Stimulated activated CD8-positive, alpha-beta memory T cell treated with anti-CD3 and anti-CD28 coated beads, Interleukin-12 subunit alpha, Interleukin-12 subunit beta, amount 100 ng/mL, for 4 hours (primary cell): ENCODE measurements around the gene SHROOM3.

Experiments used
- DNase-seq: peaks from one replicate; pipeline ENCODE4 v3.0.0-alpha.2; 2020; ENCODE audit warnings: low read depth

The SHROOM3 gene

GRCh38 chr4:76624931-76625715, 190.1 kb downstream of the SHROOM3 start:
- no peak for DNase-seq

GRCh38 chr4:76626686-76627465, 191.8 kb downstream of the SHROOM3 start:
- no peak for DNase-seq

DNA sequence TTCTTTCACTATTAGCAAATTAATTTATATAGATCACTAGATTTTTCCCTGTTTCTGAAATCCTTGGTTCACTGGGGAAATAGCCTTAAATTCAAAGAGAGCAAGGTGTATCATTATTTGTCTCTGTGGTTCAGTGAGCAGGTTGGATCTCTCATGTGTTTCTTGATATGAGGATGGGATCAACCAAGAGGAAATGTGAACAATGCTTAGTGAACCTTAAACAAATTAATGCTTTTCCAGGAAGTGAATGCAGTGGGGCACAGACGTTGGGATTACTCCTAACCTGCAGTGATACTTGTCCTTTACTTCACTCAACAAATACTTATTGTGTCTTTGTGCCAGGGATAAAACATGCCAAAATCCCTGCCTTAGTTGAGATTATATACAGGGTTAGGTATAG, 193.2 kb downstream of the SHROOM3 start:
- no peak for DNase-seq

GRCh38 chr4:76630741-76631140, 195.7 kb downstream of the SHROOM3 start:
- DNase-seq = no peak

- DNase-seq = no peak
Measured at GRCh38 chr4:76634220-76634619, 199.2 kb downstream of the SHROOM3 start.

DNA sequence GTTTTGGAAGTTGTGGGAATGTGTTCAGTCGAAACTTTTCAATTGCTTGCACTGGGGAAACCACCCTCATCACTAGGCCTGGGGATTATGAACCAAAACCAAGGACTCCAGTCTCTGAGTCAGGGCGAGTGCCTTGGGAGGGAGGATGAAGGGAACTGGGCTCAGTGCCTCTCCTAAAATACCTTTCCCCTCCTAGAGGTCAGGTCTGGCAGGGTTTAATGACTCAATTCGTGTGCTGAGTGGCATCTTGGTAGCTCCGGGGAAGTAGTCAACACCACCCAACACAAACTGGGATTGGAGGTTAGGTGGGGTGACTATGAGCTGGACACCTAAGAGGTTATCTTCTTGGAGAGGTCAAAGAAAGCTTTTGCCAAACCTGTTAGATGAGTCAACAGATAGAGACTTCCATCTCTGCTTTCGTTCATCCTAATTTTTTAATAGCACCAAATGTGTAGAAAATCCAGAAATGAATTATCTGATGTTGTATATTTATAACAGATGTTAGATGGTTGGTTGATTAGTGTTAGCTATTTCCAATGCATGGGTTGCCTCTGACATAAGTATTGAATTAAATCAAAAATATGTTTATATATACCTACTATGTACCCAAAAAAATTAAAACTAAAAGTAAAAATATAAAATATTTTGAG, 202.8 kb downstream of the SHROOM3 start:
- no peak for DNase-seq

DNA sequence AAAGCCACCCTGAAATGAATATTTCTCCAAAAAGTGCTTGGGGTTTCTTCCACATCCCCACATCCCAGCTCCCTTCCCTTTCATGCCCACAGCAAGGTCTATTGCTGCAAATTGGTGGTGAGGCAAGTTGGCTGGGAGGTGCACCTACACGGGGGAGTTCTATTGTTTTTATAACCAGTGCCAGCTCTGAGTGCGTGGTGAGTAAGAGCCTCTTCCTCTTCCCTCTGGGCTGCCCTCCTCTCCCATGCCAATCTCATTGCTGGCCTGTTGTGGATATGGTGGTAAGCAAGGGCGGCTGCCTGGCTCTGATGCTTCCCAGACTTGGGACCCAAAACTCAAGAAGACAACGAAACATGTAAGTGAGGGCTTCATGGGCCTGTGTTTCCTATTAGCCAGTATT, 204.3 kb downstream of the SHROOM3 start:
- no peak for DNase-seq

DNA sequence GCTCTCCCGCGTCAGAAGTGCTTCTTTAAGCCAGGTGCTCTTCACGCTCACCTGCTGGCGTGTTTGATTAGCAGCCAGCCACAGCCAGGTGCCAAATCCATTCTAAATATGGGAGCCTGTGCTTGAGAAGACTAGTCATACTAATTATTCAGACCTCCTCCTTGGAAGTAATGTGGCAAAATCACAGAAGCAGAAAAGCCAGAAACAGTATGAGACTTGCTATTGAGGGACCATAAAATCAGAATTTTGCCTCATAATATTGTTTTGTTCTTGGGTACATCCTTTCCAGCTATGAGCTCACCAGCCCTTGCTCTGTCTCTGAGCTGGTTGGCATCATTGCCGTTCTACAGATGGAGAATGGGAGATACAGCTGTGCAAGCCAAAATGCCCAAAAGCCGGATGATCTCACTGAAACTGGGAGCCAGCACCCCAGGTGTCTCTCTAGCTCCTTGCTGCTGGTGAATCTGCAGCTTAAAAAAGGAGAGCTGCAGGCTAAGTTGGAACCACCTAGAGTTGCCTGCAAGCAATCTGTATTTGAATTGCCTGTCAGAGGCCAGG, 205.4 kb downstream of the SHROOM3 start:
- no peak for DNase-seq

GRCh38 chr4:76641351-76641750, 206.3 kb downstream of the SHROOM3 start:
- DNase-seq = no peak

DNA sequence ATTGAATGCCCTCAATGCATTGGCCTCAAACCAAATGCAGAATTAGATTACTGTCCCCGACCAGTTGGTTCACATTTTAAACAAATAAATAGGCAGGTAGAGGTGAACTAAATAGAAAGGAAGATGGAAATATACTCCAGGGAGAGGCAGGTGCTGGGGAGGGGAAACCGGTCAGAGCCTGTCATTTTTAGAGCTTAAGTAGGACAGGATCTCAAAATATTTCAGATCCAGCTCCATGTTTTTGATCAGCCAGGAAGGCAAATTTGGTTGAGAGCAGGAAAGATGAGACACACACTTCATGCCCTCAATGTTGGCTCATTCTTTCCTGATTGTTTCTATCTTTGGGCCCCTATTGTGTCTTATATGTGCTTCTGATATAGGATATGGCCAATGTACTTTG, 206.7 kb downstream of the SHROOM3 start:
- DNase-seq = no peak

GRCh38 chr4:76644831-76645485, 209.9 kb downstream of the SHROOM3 start:
- DNase-seq = no peak

DNA sequence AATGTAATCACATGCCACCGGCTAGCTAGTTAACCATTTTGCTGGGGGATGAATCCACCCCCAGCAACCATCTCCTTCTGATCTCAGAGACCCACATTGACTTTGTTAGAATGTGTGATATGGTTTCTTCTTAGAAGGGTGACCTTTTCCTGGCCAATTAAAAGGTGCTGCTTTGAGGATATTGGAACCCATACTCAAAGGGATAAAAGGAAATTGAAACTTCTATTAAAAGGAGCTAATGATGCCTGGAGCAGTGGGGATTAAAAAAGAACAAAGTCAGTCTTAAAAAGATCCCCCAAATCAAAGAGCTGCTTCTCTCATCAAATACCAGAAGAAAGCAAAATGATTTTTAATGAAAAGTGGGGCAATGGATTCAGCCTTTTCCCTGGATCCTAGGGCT, 214.1 kb downstream of the SHROOM3 start:
- DNase-seq = no peak

- DNase-seq = no peak
Measured at GRCh38 chr4:76651616-76652015, 216.6 kb downstream of the SHROOM3 start.

- no peak for DNase-seq
Measured at GRCh38 chr4:76652389-76652788, 217.4 kb downstream of the SHROOM3 start.

GRCh38 chr4:76654084-76654483, 219.1 kb downstream of the SHROOM3 start:
- DNase-seq = no peak

DNA sequence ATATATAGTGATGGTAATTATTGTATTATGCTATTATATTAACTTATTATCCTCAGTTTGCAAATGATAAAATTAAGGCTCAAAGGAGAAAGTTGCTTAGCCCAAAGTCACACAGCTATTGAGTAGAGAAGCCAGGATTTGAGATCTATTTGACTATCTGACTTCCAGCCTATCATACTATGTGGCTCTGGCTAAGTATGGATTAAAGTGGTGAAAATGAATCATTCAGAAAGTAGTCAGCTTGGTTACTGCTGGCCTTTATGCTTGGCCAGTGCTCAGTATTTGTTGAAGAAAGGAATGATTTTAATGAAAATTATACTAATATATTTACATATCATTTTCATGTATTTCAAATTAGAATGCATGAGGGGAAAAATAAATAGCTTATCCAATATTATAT, 219.8 kb downstream of the SHROOM3 start:
- DNase-seq = no peak

GRCh38 chr4:76655566-76656479, 220.8 kb downstream of the SHROOM3 start:
- DNase-seq = no peak

DNA sequence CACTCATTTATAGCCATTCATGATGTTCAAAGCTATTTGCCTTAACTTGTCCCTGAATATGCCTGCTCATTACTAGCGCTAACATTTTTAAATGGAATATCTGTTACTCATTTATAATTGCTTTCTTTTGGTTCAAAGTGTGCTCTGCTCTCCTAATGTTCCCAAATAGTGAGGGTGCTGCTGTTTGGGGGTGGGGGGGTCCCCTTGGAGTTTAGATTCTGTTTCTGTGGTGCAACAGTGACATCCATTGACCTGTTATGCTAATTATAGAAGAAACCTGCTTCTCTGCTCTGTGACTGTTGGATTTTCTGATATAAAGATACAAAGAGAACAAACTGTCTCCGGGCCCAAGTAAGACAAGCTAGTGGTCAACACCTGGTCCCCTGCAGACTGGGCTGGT, 222.4 kb downstream of the SHROOM3 start:
- DNase-seq = no peak

GRCh38 chr4:76658231-76659102, 223.4 kb downstream of the SHROOM3 start:
- DNase-seq = no peak

DNA sequence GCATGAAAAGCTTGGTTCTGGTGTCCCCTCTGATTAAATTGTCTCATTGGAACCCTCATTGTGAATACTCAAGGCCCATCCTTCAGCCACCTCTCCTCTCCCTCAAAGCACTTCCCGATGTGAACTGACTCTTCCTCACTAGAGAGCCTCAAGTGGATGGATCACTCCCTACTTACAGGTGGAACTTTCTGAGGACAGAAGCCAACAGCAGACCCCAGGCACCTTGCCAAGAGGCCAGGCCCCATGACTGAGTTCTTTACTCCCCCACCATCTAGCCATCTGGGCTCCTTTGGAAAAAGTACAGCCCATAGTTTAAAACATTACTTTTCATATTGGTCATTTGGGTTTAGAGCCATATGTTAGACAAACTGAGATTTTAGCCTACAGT, 224.1 kb downstream of the SHROOM3 start:
- no peak for DNase-seq
